ENCODE measurements around the gene LRRC2.
"Not testable (repeated sequence)": the region's sequence is repeated elsewhere in the genome, so short reads cannot be mapped to it uniquely, and the experiment has no call there.

The LRRC2 gene

DNA sequence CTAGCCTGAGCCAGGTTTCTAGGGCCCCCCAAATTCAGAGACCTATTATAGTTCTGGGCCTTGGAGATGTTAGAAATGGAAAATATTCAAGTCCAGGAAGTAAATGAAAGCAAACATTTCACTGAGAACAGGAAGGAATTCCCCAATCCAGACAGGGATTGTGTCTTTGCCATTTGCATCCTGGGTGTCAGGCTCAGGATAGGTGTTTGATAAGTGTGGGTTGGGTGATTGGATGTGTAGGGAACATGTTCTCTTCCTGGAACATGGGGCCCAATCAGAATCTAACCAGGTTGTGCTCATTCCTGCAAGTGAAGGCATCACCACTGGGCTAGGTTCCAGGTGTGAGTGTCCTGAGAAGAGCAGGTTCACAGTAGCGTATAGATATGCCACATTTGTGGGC lies 14.6 kb upstream of the LRRC2 start:
- DNase-seq = no peak

- DNase-seq = no peak
These were observed 13.7 kb upstream of the LRRC2 start for GRCh38 chr3:46579756-46580286.

- DNase-seq = no peak
These were observed 13.1 kb upstream of the LRRC2 start for GRCh38 chr3:46578973-46579755.

GRCh38 chr3:46577580-46578249 lies 11.6 kb upstream of the LRRC2 start:
- DNase-seq = not testable (repeated sequence)

DNA sequence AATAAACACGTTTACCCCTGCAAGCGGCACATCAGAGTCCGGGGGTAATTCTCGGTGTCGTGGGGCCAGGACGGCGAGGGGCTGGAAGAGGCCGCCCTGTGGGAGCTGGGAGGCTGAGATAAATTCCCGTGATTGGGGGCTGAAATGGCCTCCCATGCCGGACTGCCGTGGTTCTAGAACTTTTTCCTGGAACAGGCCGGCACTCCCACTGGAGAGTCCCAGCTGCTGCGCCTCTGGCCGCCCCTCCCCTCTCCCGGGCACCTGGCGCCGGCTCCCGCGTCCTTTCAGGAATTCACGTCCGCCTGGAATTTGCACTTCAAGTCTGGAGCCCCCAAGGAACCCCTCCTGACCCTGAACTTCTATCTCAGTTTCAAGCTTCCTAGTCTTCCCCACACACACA lies 10.8 kb upstream of the LRRC2 start:
- peak; percentile 82 for DNase-seq

GRCh38 chr3:46576386-46576785 lies 10.3 kb upstream of the LRRC2 start:
- peak; percentile 40 for DNase-seq

GRCh38 chr3:46575577-46576222 lies 9.6 kb upstream of the LRRC2 start:
- peak; percentile 58 for DNase-seq

DNA sequence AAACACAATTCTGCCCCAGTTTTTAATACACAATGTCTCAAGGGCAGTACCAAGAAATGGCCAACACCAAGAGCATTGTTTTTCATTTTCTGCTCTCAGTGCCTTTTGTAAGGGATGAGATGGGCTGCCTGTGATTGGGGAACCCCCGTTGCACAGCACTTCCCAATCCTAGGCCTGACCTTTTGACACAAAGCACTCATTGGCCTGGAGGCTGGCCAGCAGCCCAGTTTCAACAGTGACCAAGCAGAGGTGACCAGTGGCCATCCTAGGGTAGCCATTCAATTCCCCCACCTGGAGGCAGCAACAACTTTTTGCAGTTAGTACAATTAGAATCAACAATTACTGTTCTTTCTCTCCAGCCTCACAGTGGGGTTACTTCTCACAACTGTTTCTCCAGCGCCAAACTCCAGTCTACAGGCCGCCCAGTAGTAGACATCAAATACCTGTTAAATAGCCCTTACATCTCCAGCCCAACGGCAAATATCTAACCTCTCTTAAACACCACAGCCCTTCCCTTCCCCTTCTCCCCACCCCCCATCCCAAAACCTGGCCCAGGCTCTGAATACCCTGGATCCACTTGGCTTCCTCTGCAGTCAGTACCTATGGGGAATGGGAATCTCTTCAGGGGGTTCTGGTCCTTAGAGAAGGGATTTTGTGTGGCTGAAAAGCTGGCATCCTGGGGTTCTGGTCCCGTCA lies 8.9 kb upstream of the LRRC2 start:
- peak; percentile 45 for DNase-seq

DNA sequence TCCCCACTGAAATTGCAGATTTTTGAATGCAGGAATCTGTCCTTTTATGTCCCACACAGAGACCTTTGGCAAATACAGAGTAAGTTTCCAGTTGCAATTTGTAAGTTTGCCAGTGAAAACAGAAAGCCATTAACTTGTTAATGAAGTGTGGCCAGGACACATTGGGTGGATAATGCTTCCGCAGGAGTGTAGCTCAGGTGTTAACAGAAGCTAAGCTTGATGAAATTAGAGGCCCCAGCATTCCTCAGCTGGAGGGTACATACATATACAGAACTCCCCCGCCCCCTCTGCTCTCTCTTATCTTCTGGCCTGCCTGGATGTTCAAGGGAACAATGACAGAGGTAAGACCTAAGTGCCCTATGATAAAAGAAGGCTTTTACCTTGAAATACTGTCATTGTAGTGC lies 8.1 kb upstream of the LRRC2 start:
- peak; percentile 56 for DNase-seq

GRCh38 chr3:46573701-46574100 lies 7.6 kb upstream of the LRRC2 start:
- no peak for DNase-seq

- DNase-seq = peak; percentile 44
These were observed 5.6 kb upstream of the LRRC2 start for GRCh38 chr3:46571684-46572083.

GRCh38 chr3:46565607-46566039 lies 479 bp downstream of the LRRC2 start:
- DNase-seq = peak; percentile 86

DNA sequence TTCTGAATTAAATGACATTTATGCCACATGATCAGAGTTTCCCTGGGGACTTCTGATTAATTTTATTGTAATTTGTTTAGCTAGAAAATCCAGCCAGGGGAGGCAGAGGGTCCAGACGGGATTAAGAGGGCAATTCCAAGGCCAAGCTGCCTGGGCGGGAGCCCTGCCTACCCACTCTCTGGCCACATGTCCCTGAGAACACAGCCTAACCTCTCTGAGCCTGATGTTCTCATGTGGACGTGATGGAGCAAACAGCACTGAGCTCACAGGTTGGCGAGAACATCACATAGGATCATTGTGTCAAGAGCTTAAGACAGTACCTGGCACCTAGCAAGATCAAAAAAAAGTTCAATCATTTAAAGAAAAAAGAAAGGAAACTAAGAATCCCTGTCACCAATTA lies 1.0 kb downstream of the LRRC2 start:
- no peak for DNase-seq

GRCh38 chr3:46564190-46565021 lies 1.7 kb downstream of the LRRC2 start:
- peak; percentile 39 for DNase-seq

DNA sequence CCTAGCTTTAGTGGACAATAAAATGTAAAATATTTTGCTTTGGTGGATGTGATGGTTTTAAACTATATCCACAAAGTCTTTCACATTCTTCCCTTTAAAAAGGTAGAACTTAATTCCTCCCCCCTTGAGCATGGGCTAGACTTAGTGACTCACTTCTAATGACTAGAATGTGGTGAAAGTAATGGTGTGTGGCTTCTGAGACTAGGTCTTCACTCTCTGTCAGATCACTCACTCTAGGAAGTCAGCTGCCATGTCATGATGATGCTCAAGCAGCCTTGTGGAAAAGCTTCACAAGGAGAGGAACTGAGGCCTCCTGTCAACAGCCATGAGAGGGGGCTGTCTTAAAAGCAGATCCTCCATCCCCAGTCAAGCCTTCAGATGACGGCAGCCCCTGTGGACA lies 4.2 kb downstream of the LRRC2 start:
- no peak for DNase-seq

DNA sequence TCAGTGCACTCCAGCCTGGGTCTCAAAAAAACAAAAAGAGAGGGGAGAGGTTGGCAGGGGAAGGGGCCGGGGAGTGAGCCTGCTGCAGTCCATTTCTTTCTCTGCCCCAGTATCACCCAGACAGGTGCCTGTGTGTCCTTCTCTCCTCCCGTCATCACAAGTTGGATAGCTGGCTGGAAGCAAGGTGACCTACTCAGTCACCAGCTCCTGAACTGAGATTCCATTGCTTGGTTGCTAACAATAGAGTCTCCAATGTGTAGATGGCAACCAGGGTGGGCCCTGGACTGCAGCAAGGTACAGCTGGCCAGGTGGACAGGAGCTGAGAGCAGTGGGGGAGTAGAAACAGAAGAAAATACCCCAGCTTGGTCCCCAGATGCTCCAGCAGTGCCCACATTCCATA lies 4.6 kb downstream of the LRRC2 start:
- DNase-seq = no peak

DNA sequence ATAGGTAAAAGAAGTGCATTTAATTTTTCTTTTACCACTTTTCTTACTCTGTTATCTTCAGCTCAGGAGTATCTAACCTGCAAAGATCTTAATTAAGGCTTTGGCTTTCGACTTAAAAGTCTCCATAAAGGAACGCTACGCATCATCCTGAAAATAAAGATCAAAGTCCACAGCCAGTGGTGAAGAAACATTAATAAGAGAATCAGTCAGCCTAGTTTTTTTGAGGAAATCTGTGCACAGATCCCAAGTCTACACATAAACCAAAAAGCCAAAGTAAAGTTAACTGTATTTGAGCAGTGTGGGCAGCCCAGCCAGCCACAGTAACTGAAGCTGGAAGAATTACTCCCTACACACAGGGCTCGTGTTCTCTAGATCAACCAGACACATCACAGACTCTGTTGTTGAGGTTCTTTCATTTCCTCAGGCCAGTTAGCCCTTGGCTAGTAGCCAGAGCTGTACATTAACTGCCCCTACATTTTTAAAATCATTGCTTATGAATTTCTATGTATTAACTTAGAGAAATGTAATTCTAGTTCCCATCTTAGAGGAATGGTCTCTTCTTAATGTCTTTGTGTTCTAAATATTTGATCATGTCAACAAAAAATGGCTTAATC lies 6.9 kb downstream of the LRRC2 start:
- no peak for DNase-seq

- DNase-seq = peak; percentile 93
These were observed 7.7 kb downstream of the LRRC2 start for GRCh38 chr3:46558184-46559043.

- DNase-seq = no peak
These were observed 8.3 kb downstream of the LRRC2 start for GRCh38 chr3:46557814-46558183.

DNA sequence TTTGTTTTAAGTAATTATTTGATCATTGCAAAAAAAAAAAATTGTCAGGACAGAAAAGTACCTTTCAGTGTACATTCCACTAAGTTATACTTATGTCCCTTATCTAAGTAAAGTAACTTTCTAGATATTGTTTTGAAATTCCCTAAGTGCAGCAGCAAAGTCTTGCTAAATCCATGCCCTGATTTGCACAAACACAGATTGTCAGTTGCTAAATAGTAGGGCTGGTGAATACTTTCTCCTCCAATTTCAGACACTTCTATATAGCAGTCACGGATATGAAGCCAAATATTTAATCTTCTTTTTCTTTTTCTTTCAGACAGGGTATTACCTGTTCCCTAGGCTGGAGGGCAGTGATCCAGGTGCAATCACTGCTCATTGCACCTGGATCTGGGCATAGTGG lies 12.9 kb downstream of the LRRC2 start:
- DNase-seq = no peak

DNA sequence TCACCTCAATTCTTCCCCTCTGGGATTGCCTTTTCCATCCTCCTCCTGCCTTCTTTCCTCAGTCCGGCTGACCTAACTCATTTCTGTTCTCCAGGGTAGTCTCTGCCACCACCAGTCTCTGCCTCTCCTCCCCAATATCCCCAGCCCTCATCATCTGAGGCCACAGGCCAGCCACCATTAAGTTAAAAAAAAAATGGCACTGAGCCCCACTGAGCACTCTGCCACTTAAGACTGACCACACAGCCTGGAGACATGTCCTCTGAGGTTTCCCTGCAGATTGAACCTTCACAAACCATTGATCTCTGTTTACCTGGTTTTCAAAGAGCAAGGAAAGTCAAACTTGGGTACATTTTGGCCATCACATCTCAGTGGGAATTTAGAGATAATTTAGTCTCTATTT lies 13.6 kb downstream of the LRRC2 start:
- DNase-seq = no peak

All from islet precursor cell (in vitro differentiated cells).